HepG2 (cell line): ENCODE results near the gene TMPRSS7. TPM values are rescaled to one million over a fixed set of nuclear protein-coding genes. Genes with fewer than 3 reads are reported as not detected.

Experiments used
- ATAC-seq: fragments of 200-7000 bp; cut with Tn5 transposase; 3 replicates; pipeline ENCODE4 v1.9.1; 2020; ENCODE audit warnings: mild to moderate bottlenecking, moderate library complexity
- BruUV-seq: library from RNA; stranded (reverse); fragments of 400-500 nt; replicated peaks from 2 replicates; lab custom pipeline; 2021; lab: Mats Ljungman, UMichigan
- CTCF ChIA-PET: fragments of 300-600 bp; formaldehyde crosslinking; extraction: SDS; loops from one replicate; lab custom pipeline; 2021; ENCODE audit warnings: low total read pairs, inconsistent platforms, low intra/inter-chr PET ratio; lab: Yijun Ruan, JAX
- POLR2A ChIA-PET: fragments of 350-600 bp; sonication (Branson Sonifier 250); formaldehyde crosslinking; loops from one replicate; lab custom pipeline; 2020; ENCODE audit warnings: antibody characterized with exemption, inconsistent platforms; lab: Yijun Ruan, JAX
- DNase-seq: peaks from one replicate; pipeline ENCODE4 v3.0.0-alpha.2; 2015; ENCODE audit warnings: low spot score
- FAIRE-seq: peaks from 3 replicates; lab custom pipeline; 2011; peaks lifted over from hg19 to GRCh38; lab: Jason Lieb, UNC
- H2AFZ ChIP-seq: one replicate; pipeline ENCODE4 v1.6.1; 2011; ENCODE audit warnings: low read length, inconsistent platforms
- H3K27ac ChIP-seq: fragments of 300-600 bp; 3 replicates; pipeline ENCODE4 v1.8.0; 2011; ENCODE audit warnings: mixed run types, mild to moderate bottlenecking, mixed read lengths, low read length, inconsistent platforms; ENCODE audit not compliant: insufficient read depth; ENCODE audit errors: extremely low read length
- H3K27me3 ChIP-seq, 2 experiments: fragments of 200-600 bp in 1 of 2; 2 replicates in 1 of 2; 3 replicates in 1 of 2; pipeline versions ENCODE4 v1.6.0 to v1.8.0; 2011; ENCODE audit warnings: low read length in 2 of 2, mild to moderate bottlenecking in 2 of 2, moderate library complexity in 2 of 2, inconsistent platforms in 1 of 2; ENCODE audit not compliant: insufficient read depth in 2 of 2, control insufficient read depth in 1 of 2
- H3K36me3 ChIP-seq, 2 experiments: fragments of 200-600 bp in 1 of 2; replicated peaks in 1 of 2; 2 replicates in 1 of 2; 3 replicates in 1 of 2; pipeline versions ENCODE4 v1.5.1 to v1.8.0; 2011; ENCODE audit warnings: low read length in 2 of 2, inconsistent platforms in 1 of 2; ENCODE audit not compliant: insufficient read depth in 2 of 2, control insufficient read depth in 1 of 2
- H3K4me1 ChIP-seq: 2 replicates; pipeline ENCODE4 v1.5.1; 2012; ENCODE audit warnings: low read length, inconsistent platforms; ENCODE audit not compliant: insufficient read depth
- H3K4me2 ChIP-seq: 2 replicates; pipeline ENCODE4 v1.6.0; 2011; ENCODE audit warnings: low read depth, low read length, inconsistent platforms
- H3K4me3 ChIP-seq, 3 experiments: fragments of 200-600 bp in 1 of 3; sonication (generic), shearing (Covaris generic) in 1 of 3; replicated peaks in 1 of 3; 2 replicates each; pipeline ENCODE4 v1.5.1; 2011 to 2016; ENCODE audit warnings: low read length in 3 of 3, inconsistent platforms in 2 of 3, low read depth in 2 of 3, mild to moderate bottlenecking in 2 of 3, control low read depth in 1 of 3, mixed read lengths in 1 of 3; ENCODE audit not compliant: insufficient read depth in 1 of 3
- H3K79me2 ChIP-seq: one replicate; pipeline ENCODE4 v1.6.1; 2011; ENCODE audit warnings: low read length, inconsistent platforms; ENCODE audit not compliant: insufficient read depth
- H3K9ac ChIP-seq: 2 replicates; pipeline ENCODE4 v1.6.0; 2011; ENCODE audit warnings: mild to moderate bottlenecking, low read depth, low read length, inconsistent platforms; ENCODE audit not compliant: insufficient read depth
- H3K9me3 ChIP-seq: 2 replicates; pipeline ENCODE4 v1.5.1; 2012; ENCODE audit warnings: mild to moderate bottlenecking, low read length
- H4K20me1 ChIP-seq: 2 replicates; pipeline ENCODE4 v1.6.0; 2011; ENCODE audit warnings: inconsistent platforms, mild to moderate bottlenecking, low read length, moderate library complexity; ENCODE audit not compliant: insufficient read depth
- SOX5 ChIP-seq: IDR thresholded peaks from 2 replicates; pipeline ENCODE4 v1.6.1; 2016; ENCODE audit warnings: borderline replicate concordance
- ZBTB20 ChIP-seq: sonication (generic); formaldehyde crosslinking; IDR thresholded peaks from 2 replicates; pipeline ENCODE4 v1.8.1; 2023; ENCODE audit warnings: missing genetic modification reagents, low read depth, mild to moderate bottlenecking, borderline replicate concordance
- ZMYM2 ChIP-seq: sonication (generic); formaldehyde crosslinking; IDR thresholded peaks from 2 replicates; pipeline ENCODE4 v1.8.0; 2022; ENCODE audit warnings: mild to moderate bottlenecking, missing genetic modification reagents
- ZNF121 ChIP-seq: sonication (generic); formaldehyde crosslinking; IDR thresholded peaks from 2 replicates; pipeline ENCODE4 v1.5.0; 2020; ENCODE audit warnings: mild to moderate bottlenecking, missing genetic modification reagents
- ZNF382 ChIP-seq: sonication (generic); formaldehyde crosslinking; IDR thresholded peaks from 2 replicates; pipeline ENCODE4 v1.5.0; 2020; ENCODE audit warnings: missing genetic modification reagents, mild to moderate bottlenecking, borderline replicate concordance
- WGBS: methylation state at CpG from one replicate; pipeline ENCODE4 v1.1.6; 2017; ENCODE audit warnings: low lambda C conversion rate; 5-methylcytosine and 5-hydroxymethylcytosine counted together
- in situ Hi-C: cut with HindIII; loops from 2 replicates; pipeline ENCODE4 v1.10.0; 2017; ENCODE audit warnings: low pct_unique_long_range_greater_than_20kb; ENCODE audit not compliant: extremely low pct_ligation_motif_present
- intact Hi-C: fragments of 100-400 bp; cut with micrococcal nuclease; formaldehyde crosslinking; loops from one replicate; pipeline ENCODE4 v1.10.0; 2022; ENCODE audit not compliant: unreplicated experiment
- polyA plus RNA-seq, 8 experiments: library from polyadenylated mRNA; depleted of rRNA in 3 of 8; stranded (reverse) in 7 of 8; unstranded in 1 of 8; fragments of >200 nt; fragmentation: Illumina TruSeq in 4 of 8; extraction: Trizol in 4 of 8; gene quantifications; 2 replicates each; pipeline versions ENCODE4 v1.2.1 to v1.2.3, GENCODE V29; 2011 to 2016; ENCODE audit warnings: low read depth in 4 of 8, missing spikeins in 1 of 8, mixed read lengths in 1 of 8; ENCODE audit not compliant: insufficient read depth in 1 of 8
- total RNA-seq, 5 experiments: library from RNA; depleted of rRNA; stranded (reverse); fragments of >200 nt; fragmentation: Illumina TruSeq; extraction: Trizol; gene quantifications; 2 replicates each; pipeline ENCODE4 v1.2.3, GENCODE V29; 2016; ENCODE audit warnings: low read depth in 1 of 5
- TF ChIP-seq, protein P1 (sequence below), 2 experiments: sonication (generic) in 1 of 2; formaldehyde crosslinking in 1 of 2; IDR thresholded peaks; 2 replicates each; pipeline versions ENCODE4 v1.4.0 to v1.6.1; 2016 to 2020; ENCODE audit warnings: borderline replicate concordance in 1 of 2, low read depth in 1 of 2, mild to moderate bottlenecking in 1 of 2, missing genetic modification reagents in 1 of 2
- TF ChIP-seq, protein P2 (sequence below): sonication (generic); formaldehyde crosslinking; IDR thresholded peaks from 2 replicates; pipeline ENCODE4 v1.5.1; 2020; ENCODE audit warnings: mild to moderate bottlenecking, missing genetic modification reagents
- TF ChIP-seq, protein P3 (sequence below): sonication (generic); formaldehyde crosslinking; IDR thresholded peaks from 2 replicates; pipeline ENCODE4 v1.4.0; 2020; ENCODE audit warnings: missing genetic modification reagents

The TMPRSS7 gene
- total and polyA plus RNA-seq, 2 of the 13 experiments (the other 11 are each of a cell fraction or from before 2014, with no cell fraction given) = not detected

DNA sequence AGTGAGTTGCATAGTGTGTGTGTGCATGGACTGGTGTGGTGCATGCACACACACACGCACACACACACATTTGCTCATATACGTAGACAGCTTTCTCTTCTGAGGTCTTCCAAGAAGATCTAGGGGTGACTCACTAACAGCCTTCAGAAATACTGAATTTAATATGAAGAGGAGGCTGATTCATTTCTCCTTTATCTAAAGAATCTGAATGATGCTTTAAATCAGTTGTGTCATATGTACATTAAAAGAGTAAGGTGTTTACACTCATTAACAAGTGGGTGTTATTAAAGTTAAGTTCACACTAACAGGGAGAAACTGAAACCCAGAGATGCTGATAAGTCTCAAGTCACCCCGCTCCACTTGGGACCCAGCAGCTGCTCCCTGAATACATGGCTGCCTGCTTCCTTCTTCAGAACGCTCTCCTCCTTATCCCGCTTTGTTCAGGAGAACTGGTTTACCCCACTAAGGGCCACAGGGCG lies 22.0 kb downstream of the TMPRSS7 start:
- DNase-seq = no peak

DNA sequence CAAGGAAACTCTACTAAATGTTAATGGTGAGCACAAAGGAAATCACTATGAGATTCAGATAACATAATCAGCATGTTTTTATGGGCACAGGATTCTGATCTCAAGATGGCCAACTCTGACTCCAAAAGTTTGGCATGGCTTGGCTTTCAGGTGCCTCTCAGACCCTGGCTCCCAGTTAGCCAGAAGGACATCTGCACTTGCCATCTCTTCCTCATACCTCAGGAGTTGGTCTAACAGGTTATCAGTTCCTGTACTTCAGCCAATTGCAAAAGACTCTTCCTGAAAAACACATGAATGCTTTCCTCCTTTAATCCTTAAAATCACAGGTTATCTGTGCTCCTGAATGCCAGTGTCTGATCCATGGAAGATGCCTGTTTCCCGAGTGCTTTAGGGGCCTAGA lies 25.0 kb downstream of the TMPRSS7 start:
- in situ Hi-C loops (no loop called here), intact Hi-C loops (no loop called here)
- peaks cover 0 to 4% of the 10 kb centered on the region in 2 experiments; a peak in 3 of 5 replicates for H3K27me3 ChIP-seq
- H3K9me3 ChIP-seq = no peaks in the 10 kb centered on the region
- H3K9ac ChIP-seq = no peak overlapping the region
- no peaks in the 10 kb centered on the region for H3K4me1 ChIP-seq
- CTCF ChIA-PET = no interaction called here
- FAIRE-seq (no peak), DNase-seq (no peak), ATAC-seq (no peak)
- 0% methylated on average over 1 of the region's 1 CpG for WGBS
- no peaks in the 10 kb centered on the region for H3K79me2 ChIP-seq
- POLR2A ChIA-PET = no interaction called here
- no peak overlapping the region for H3K4me2 ChIP-seq
- no peak overlapping the region for H3K27ac ChIP-seq
- BruUV-seq = no TSS peak
- no peaks in the 10 kb centered on the region for H4K20me1 ChIP-seq
- H3K4me3 ChIP-seq = no peak overlapping the region
- H2AFZ ChIP-seq = no peak overlapping the region
- no peaks in the 10 kb centered on the region for H3K36me3 ChIP-seq
- TF ChIP-seq, protein P1, sequence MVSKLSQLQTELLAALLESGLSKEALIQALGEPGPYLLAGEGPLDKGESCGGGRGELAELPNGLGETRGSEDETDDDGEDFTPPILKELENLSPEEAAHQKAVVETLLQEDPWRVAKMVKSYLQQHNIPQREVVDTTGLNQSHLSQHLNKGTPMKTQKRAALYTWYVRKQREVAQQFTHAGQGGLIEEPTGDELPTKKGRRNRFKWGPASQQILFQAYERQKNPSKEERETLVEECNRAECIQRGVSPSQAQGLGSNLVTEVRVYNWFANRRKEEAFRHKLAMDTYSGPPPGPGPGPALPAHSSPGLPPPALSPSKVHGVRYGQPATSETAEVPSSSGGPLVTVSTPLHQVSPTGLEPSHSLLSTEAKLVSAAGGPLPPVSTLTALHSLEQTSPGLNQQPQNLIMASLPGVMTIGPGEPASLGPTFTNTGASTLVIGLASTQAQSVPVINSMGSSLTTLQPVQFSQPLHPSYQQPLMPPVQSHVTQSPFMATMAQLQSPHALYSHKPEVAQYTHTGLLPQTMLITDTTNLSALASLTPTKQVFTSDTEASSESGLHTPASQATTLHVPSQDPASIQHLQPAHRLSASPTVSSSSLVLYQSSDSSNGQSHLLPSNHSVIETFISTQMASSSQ (IDR thresholded peaks at IDR 0.05; ENCODE audit: low read depth) = no peak
- TF ChIP-seq, protein P1 (CRISPR knock-in tag; IDR thresholded peaks at IDR 0.05; ENCODE audit: borderline replicate concordance) = no peak
- no peak for TF ChIP-seq ZNF382 (CRISPR knock-in tag)
- TF ChIP-seq, protein P2, sequence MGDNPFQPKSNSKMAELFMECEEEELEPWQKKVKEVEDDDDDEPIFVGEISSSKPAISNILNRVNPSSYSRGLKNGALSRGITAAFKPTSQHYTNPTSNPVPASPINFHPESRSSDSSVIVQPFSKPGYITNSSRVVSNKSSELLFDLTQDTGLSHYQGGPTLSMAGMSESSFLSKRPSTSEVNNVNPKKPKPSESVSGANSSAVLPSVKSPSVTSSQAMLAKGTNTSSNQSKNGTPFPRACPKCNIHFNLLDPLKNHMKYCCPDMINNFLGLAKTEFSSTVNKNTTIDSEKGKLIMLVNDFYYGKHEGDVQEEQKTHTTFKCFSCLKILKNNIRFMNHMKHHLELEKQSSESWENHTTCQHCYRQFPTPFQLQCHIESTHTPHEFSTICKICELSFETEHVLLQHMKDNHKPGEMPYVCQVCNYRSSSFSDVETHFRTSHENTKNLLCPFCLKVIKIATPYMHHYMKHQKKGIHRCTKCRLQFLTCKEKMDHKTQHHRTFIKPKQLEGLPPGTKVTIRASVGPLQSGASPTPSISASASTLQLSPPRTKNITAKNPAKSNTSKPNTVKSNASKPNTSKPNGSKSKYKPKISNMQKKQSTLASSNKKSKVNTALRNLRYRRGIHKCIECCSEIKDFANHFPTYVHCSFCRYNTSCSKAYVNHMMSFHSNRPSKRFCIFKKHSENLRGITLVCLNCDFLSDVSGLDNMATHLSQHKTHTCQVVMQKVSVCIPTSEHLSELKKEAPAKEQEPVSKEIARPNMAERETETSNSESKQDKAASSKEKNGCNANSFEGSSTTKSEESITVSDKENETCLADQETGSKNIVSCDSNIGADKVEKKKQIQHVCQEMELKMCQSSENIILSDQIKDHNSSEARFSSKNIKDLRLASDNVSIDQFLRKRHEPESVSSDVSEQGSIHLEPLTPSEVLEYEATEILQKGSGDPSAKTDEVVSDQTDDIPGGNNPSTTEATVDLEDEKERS (CRISPR knock-in tag) = no peak

More for the DNA sequence above, 22.0 kb downstream of the TMPRSS7 start:
- no peak for FAIRE-seq
- POLR2A ChIA-PET = no interaction called here
- Histone ChIP-seq H4K20me1 (no peaks in the 10 kb centered on the region), H3K4me1 (no peaks in the 10 kb centered on the region), H3K79me2 (no peaks in the 10 kb centered on the region), H3K4me2 (no peak overlapping the region), H3K36me3 (no peaks in the 10 kb centered on the region), H3K4me3 (no peak overlapping the region)
- 48% methylated on average over 6 of the region's 6 CpGs for WGBS
- intact Hi-C loops = no loop called here
- no peak for TF ChIP-seq ZMYM2 (CRISPR knock-in tag)
- no peak for TF ChIP-seq ZBTB20 (CRISPR knock-in tag)
- TF ChIP-seq, protein P3, sequence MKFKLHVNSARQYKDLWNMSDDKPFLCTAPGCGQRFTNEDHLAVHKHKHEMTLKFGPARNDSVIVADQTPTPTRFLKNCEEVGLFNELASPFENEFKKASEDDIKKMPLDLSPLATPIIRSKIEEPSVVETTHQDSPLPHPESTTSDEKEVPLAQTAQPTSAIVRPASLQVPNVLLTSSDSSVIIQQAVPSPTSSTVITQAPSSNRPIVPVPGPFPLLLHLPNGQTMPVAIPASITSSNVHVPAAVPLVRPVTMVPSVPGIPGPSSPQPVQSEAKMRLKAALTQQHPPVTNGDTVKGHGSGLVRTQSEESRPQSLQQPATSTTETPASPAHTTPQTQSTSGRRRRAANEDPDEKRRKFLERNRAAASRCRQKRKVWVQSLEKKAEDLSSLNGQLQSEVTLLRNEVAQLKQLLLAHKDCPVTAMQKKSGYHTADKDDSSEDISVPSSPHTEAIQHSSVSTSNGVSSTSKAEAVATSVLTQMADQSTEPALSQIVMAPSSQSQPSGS = no peak
- TF ChIP-seq ZNF121 (CRISPR knock-in tag) = no peak
- TF ChIP-seq SOX5 (CRISPR knock-in tag) = no peak
- TF ChIP-seq, all 625 proteins: peak for 0
- no peak overlapping the region for H3K9ac ChIP-seq
- CTCF ChIA-PET = no interaction called here
- BruUV-seq = no TSS peak
- H2AFZ ChIP-seq = no peak overlapping the region
- in situ Hi-C loops = no loop called here
- no peaks in the 10 kb centered on the region for H3K9me3 ChIP-seq
- no peak overlapping the region for H3K27ac ChIP-seq
- no peak for ATAC-seq
- H3K27me3 ChIP-seq = peaks cover 0 to 3% of the 10 kb centered on the region in 2 experiments; a peak in 3 of 5 replicates
